ENCODE results near the gene TLCD4. TPM values are rescaled to one million over a fixed set of nuclear protein-coding genes. Genes with fewer than 3 reads are reported as not detected.

TLCD4 gene
- total RNA-seq, 1 experiment from 2014 or later: 12.1 TPM

- ATAC-seq (no peak), DNase-seq (ENCODE audit: low read depth, low spot score) (no peak)
- Histone ChIP-seq H3K9me3 (ENCODE audit: control insufficient read depth in 1 of 2, insufficient read depth in 1 of 2, low read depth in 1 of 2, low read length in 2 of 2) (no peaks in the 10 kb centered on the region), H4K20me1 (ENCODE audit: insufficient read depth) (no peaks in the 10 kb centered on the region), H3K4me1 (ENCODE audit: control insufficient read depth in 1 of 2, insufficient read depth in 2 of 2, low read length in 2 of 2) (no peaks in the 10 kb centered on the region), H3K27ac (ENCODE audit: low read depth, low read length) (no peak overlapping the region), H3K9me2 (ENCODE audit: insufficient read depth) (no peaks in the 10 kb centered on the region), H3K4me2 (ENCODE audit: low read length) (no peak overlapping the region), H2AFZ (ENCODE audit: low read depth, low read length, poor library complexity, severe bottlenecking) (no peak overlapping the region), H3K36me3 (ENCODE audit: control insufficient read depth in 1 of 2, insufficient read depth in 2 of 2, low read length in 2 of 2) (no peaks in the 10 kb centered on the region), H3K9ac (ENCODE audit: low read length) (no peak overlapping the region), H3K79me2 (ENCODE audit: insufficient read depth, low read length) (peaks cover 3% of the 10 kb centered on the region; the same call in 1 of the 2 replicates), H3K27me3 (ENCODE audit: insufficient read depth, low read length) (no peaks in the 10 kb centered on the region), H3K4me3 (replicated peaks in 1 of 2; ENCODE audit: low read depth in 1 of 2, low read length in 2 of 2) (no peak overlapping the region)
- ChIA-PET POLR2A (no interaction called here), RAD21 (ENCODE audit: low non-redundant PET in 1 of 2, low total read pairs in 2 of 2, uncharacterized antibody in 2 of 2, unreplicated experiment in 2 of 2) (no interaction called here), CTCF (no interaction called here)
- intact Hi-C loops (cut with micrococcal nuclease): no loop called here
- TF ChIP-seq CEBPB (IDR thresholded peaks at IDR 0.05; ENCODE audit: low read depth) (no peak), POLR2AphosphoS5 (IDR thresholded peaks at IDR 0.05; ENCODE audit: low read depth, low read length) (no peak)
- BruUV-seq (replicated peaks): no TSS peak
Observed at GRCh38 chr1:95133687-95134086, 16.5 kb downstream of the TLCD4 start.

- intact Hi-C loops (cut with micrococcal nuclease): no loop called here
- CTCF ChIA-PET: no interaction called here
- Histone ChIP-seq H4K20me1 (ENCODE audit: insufficient read depth) (no peaks in the 10 kb centered on the region), H3K36me3 (ENCODE audit: control insufficient read depth in 1 of 2, insufficient read depth in 2 of 2, low read length in 2 of 2) (no peaks in the 10 kb centered on the region), H3K4me3 (replicated peaks in 1 of 2; ENCODE audit: low read depth in 1 of 2, low read length in 2 of 2) (no peak overlapping the region), H3K27ac (ENCODE audit: low read depth, low read length) (no peak overlapping the region), H3K9me3 (ENCODE audit: control insufficient read depth in 1 of 2, insufficient read depth in 1 of 2, low read depth in 1 of 2, low read length in 2 of 2) (no peaks in the 10 kb centered on the region), H3K4me2 (ENCODE audit: low read length) (no peak overlapping the region), H3K4me1 (ENCODE audit: control insufficient read depth in 1 of 2, insufficient read depth in 2 of 2, low read length in 2 of 2) (no peaks in the 10 kb centered on the region), H3K9ac (ENCODE audit: low read length) (no peak overlapping the region), H3K9me2 (ENCODE audit: insufficient read depth) (no peaks in the 10 kb centered on the region), H3K27me3 (ENCODE audit: insufficient read depth, low read length) (no peaks in the 10 kb centered on the region), H3K79me2 (ENCODE audit: insufficient read depth, low read length) (no peaks in the 10 kb centered on the region), H2AFZ (ENCODE audit: low read depth, low read length, poor library complexity, severe bottlenecking) (no peak overlapping the region)
- TF ChIP-seq REST (IDR thresholded peaks at IDR 0.05; ENCODE audit: low read depth) (no peak), POLR2AphosphoS5 (IDR thresholded peaks at IDR 0.05; ENCODE audit: low read depth, low read length) (no peak)
- DNase-seq (ENCODE audit: low read depth, low spot score): no peak
- no peak for ATAC-seq
- RAD21 ChIA-PET (ENCODE audit: low non-redundant PET in 1 of 2, low total read pairs in 2 of 2, uncharacterized antibody in 2 of 2, unreplicated experiment in 2 of 2): no interaction called here
- BruUV-seq (replicated peaks): no TSS peak
- POLR2A ChIA-PET: no interaction called here
Observed at GRCh38 chr1:95138223-95138622, 21.1 kb downstream of the TLCD4 start.
